ENCODE measurements around the gene ABCG1.
"Not testable (repeated sequence)": the region's sequence is repeated elsewhere in the genome, so short reads cannot be mapped to it uniquely, and the experiment has no call there.

ABCG1 gene

GRCh38 chr21:42291751-42292562 lies 73.0 kb downstream of the ABCG1 start:
- Histone ChIP-seq H3K4me1 (ENCODE audit: low read depth, poor library complexity, severe bottlenecking) (no peaks in the 10 kb centered on the region), H3K27ac (no peak overlapping the region), H3K79me2 (ENCODE audit: insufficient read depth, low read depth) (no peaks in the 10 kb centered on the region), H3K36me3 (ENCODE audit: insufficient read depth) (no peaks in the 10 kb centered on the region), H2AFZ (ENCODE audit: low read depth) (no peak overlapping the region), H3K27me3 (ENCODE audit: insufficient read depth, low read depth) (no peaks in the 10 kb centered on the region), H3K4me2 (no peak overlapping the region), H3K9ac (no peak overlapping the region), H4K20me1 (ENCODE audit: insufficient read depth) (no peaks in the 10 kb centered on the region), H3K4me3 (IDR thresholded peaks at IDR 0.05; ENCODE audit: insufficient read depth, low read depth, low read length) (no peak overlapping the region)
- TF ChIP-seq, protein P1, sequence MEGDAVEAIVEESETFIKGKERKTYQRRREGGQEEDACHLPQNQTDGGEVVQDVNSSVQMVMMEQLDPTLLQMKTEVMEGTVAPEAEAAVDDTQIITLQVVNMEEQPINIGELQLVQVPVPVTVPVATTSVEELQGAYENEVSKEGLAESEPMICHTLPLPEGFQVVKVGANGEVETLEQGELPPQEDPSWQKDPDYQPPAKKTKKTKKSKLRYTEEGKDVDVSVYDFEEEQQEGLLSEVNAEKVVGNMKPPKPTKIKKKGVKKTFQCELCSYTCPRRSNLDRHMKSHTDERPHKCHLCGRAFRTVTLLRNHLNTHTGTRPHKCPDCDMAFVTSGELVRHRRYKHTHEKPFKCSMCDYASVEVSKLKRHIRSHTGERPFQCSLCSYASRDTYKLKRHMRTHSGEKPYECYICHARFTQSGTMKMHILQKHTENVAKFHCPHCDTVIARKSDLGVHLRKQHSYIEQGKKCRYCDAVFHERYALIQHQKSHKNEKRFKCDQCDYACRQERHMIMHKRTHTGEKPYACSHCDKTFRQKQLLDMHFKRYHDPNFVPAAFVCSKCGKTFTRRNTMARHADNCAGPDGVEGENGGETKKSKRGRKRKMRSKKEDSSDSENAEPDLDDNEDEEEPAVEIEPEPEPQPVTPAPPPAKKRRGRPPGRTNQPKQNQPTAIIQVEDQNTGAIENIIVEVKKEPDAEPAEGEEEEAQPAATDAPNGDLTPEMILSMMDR (conservative IDR thresholded peaks at IDR 0.05; ENCODE audit: low read depth, low read length): no peak

- H2AFZ ChIP-seq (ENCODE audit: low read depth); H3K9ac ChIP-seq; H3K4me3 ChIP-seq (IDR thresholded peaks at IDR 0.05; ENCODE audit: insufficient read depth, low read depth, low read length); H4K20me1 ChIP-seq (ENCODE audit: insufficient read depth); H3K36me3 ChIP-seq (ENCODE audit: insufficient read depth); H3K4me2 ChIP-seq; H3K27me3 ChIP-seq (ENCODE audit: insufficient read depth, low read depth); H3K27ac ChIP-seq; H3K79me2 ChIP-seq (ENCODE audit: insufficient read depth, low read depth); H3K4me1 ChIP-seq (ENCODE audit: low read depth, poor library complexity, severe bottlenecking): not testable (repeated sequence)
Observed at GRCh38 chr21:42292563-42293142, 73.7 kb downstream of the ABCG1 start.

DNA sequence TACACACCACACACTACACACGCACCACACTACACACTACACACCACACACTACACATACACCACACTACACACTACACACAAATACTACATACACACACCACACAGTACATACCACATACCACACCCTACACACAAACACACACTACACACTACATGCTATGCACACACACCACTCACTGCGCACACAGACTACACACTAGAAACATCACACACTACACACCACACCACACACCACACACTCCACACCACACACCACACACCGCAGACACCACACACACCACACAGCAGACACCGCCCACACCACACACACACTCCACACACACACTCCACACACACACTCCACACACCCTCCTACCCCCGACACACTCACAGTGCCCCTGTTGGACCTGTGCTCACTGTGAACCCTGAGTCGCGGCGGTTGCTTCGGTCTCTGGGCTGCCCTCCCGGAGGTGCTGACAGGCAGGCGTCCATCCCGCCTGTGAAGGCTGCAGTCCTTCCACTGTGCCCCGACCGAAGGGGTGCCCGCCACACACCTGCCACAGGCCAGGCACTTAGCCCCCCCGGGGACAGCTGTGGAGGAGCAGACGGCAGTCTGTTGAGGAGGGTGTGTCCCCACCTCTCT lies 74.8 kb downstream of the ABCG1 start:
- no peak overlapping the region for H3K4me2 ChIP-seq
- no peaks in the 10 kb centered on the region for H3K4me1 ChIP-seq (ENCODE audit: low read depth, poor library complexity, severe bottlenecking)
- H3K36me3 ChIP-seq (ENCODE audit: insufficient read depth): no peaks in the 10 kb centered on the region
- TF ChIP-seq, protein P1 (conservative IDR thresholded peaks at IDR 0.05; ENCODE audit: low read depth, low read length): no peak
- H2AFZ ChIP-seq (ENCODE audit: low read depth): no peak overlapping the region
- no peaks in the 10 kb centered on the region for H4K20me1 ChIP-seq (ENCODE audit: insufficient read depth)
- no peaks in the 10 kb centered on the region for H3K79me2 ChIP-seq (ENCODE audit: insufficient read depth, low read depth)
- no peak overlapping the region for H3K27ac ChIP-seq
- no peak overlapping the region for H3K4me3 ChIP-seq (IDR thresholded peaks at IDR 0.05; ENCODE audit: insufficient read depth, low read depth, low read length)
- H3K9ac ChIP-seq: no peak overlapping the region
- H3K27me3 ChIP-seq (ENCODE audit: insufficient read depth, low read depth): no peaks in the 10 kb centered on the region

- no peaks in the 10 kb centered on the region for H3K4me1 ChIP-seq (ENCODE audit: low read depth, poor library complexity, severe bottlenecking)
- H3K79me2 ChIP-seq (ENCODE audit: insufficient read depth, low read depth): no peaks in the 10 kb centered on the region
- H3K9ac ChIP-seq: no peak overlapping the region
- H3K27ac ChIP-seq: no peak overlapping the region
- no peak overlapping the region for H2AFZ ChIP-seq (ENCODE audit: low read depth)
- H4K20me1 ChIP-seq (ENCODE audit: insufficient read depth): no peaks in the 10 kb centered on the region
- no peak overlapping the region for H3K4me2 ChIP-seq
- TF ChIP-seq, protein P1 (conservative IDR thresholded peaks at IDR 0.05; ENCODE audit: low read depth, low read length): no peak
- no peaks in the 10 kb centered on the region for H3K27me3 ChIP-seq (ENCODE audit: insufficient read depth, low read depth)
- H3K36me3 ChIP-seq (ENCODE audit: insufficient read depth): no peaks in the 10 kb centered on the region
- no peak overlapping the region for H3K4me3 ChIP-seq (IDR thresholded peaks at IDR 0.05; ENCODE audit: insufficient read depth, low read depth, low read length)
Observed at GRCh38 chr21:42294273-42294880, 75.4 kb downstream of the ABCG1 start.

Measured in KMS-11 (cell line).